ENCODE measurements around the gene FSHR. TPM values are rescaled to one million over a fixed set of nuclear protein-coding genes. Genes with fewer than 3 reads are reported as not detected.

Gene FSHR
- total RNA-seq, 4 donors from 2014 or later: not detected

DNA sequence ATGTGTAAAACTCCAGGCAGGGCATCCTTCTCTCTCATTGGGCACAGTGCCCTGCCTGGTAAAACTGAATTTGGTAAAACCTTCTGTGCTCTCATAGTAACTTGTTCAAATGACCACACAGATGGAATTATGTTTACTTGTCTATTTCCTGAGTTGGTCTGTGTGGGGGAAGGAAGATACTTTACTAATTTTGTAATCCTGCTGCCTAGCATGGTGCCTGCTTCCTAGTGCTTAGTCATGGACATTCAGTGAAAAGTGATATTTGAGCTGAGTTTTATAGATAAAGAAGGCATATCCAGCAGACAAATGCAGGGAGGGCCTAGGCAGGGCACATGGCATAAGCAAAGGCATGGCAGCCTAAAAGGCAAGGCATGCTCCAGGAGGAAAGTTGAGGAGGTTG lies 199.4 kb downstream of the FSHR start:
- intact Hi-C loops (cut with DNase I; ENCODE audit: low total_unique reads): no loop called here
- H3K4me3 ChIP-seq (ENCODE audit: low read depth, poor library complexity, severe bottlenecking): no peak overlapping the region
- no peak for DNase-seq (ENCODE audit: low spot score in 2 of 2)
- TF ChIP-seq, protein P1, sequence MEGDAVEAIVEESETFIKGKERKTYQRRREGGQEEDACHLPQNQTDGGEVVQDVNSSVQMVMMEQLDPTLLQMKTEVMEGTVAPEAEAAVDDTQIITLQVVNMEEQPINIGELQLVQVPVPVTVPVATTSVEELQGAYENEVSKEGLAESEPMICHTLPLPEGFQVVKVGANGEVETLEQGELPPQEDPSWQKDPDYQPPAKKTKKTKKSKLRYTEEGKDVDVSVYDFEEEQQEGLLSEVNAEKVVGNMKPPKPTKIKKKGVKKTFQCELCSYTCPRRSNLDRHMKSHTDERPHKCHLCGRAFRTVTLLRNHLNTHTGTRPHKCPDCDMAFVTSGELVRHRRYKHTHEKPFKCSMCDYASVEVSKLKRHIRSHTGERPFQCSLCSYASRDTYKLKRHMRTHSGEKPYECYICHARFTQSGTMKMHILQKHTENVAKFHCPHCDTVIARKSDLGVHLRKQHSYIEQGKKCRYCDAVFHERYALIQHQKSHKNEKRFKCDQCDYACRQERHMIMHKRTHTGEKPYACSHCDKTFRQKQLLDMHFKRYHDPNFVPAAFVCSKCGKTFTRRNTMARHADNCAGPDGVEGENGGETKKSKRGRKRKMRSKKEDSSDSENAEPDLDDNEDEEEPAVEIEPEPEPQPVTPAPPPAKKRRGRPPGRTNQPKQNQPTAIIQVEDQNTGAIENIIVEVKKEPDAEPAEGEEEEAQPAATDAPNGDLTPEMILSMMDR (IDR thresholded peaks at IDR 0.05): no peak

DNA sequence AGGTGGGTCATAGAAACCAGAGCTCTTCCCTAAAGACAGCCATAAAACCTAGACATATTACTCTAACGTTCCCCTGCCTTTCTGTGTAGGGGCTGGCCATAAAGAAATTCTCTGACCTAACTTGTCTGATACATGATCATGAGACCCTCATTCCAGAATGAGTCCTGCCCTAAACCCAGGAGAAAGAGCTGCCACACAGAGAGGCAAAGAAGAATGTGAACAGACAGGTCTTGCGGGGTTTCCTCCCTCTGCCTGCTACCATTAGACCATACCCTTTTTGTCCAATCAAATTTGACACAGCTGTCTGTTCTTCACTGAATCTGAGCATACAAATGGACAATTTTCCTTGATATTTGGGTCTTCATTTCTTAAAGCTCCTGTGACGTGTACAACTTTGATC lies 200.0 kb downstream of the FSHR start:
- intact Hi-C loops (cut with DNase I; ENCODE audit: low total_unique reads): no loop called here
- TF ChIP-seq, protein P1 (IDR thresholded peaks at IDR 0.05): no peak
- TF ChIP-seq POLR2A (IDR thresholded peaks at IDR 0.05): no peak
- H3K4me3 ChIP-seq (ENCODE audit: low read depth, poor library complexity, severe bottlenecking): no peak overlapping the region
- no peak for DNase-seq (ENCODE audit: low spot score in 2 of 2)
- WGBS, 2 donors: 81 to 88% methylated on average over 3 of the region's 3 CpGs

DNA sequence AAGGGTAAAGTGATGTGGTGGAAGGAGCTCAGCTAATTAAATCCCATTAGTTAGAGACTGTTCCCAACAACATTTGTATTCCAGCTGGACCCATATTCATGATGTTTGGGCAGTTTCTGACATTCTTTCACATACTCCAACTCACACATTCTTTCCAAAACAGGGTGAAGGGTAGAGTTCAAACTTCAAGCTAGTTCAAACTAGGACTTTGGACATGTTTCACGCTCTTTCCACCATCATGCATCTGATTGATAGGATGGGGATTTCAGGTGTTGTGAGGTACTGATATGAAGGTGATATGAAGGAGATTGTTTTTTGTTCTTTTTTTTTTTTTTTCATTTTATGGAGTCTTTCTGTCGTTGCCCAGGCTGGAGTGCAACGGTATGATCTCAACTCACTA lies 201.7 kb downstream of the FSHR start:
- no peak overlapping the region for H3K4me3 ChIP-seq (ENCODE audit: low read depth, poor library complexity, severe bottlenecking)
- intact Hi-C loops (cut with DNase I; ENCODE audit: low total_unique reads): no loop called here
- WGBS, 2 donors: 53 to 80% methylated on average over 3 of the region's 3 CpGs
- no peak for TF ChIP-seq POLR2A (IDR thresholded peaks at IDR 0.05)
- TF ChIP-seq, protein P1 (IDR thresholded peaks at IDR 0.05): no peak
- no peak for DNase-seq (ENCODE audit: low spot score in 2 of 2)

DNA sequence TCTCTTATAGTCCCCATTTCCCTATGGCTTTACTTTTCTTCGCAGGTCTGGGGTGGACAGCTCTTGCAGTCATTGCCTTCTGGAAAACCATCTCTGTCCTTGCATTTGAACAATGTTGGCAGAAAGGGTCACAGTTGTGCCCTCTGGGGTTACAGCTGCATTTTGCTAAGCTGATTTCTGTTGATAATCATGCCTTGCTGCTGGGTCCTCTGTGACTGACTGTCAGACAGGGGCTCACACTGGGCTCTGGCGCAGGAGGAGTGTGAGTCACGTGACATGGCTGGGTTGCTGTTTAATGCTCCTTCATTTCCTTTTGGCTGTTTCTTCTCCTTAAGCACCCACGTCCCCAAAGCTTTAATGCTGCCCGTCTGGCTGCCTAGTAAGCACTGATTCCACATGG lies 202.2 kb downstream of the FSHR start:
- intact Hi-C loops (cut with DNase I; ENCODE audit: low total_unique reads): no loop called here
- no peak overlapping the region for H3K4me3 ChIP-seq (ENCODE audit: low read depth, poor library complexity, severe bottlenecking)
- TF ChIP-seq POLR2A (IDR thresholded peaks at IDR 0.05): no peak
- TF ChIP-seq, protein P1 (IDR thresholded peaks at IDR 0.05): no peak
- DNase-seq (ENCODE audit: low spot score in 2 of 2): no peak
- 67 to 79% methylated on average over 5 of the region's 5 CpGs for WGBS, 2 donors

DNA sequence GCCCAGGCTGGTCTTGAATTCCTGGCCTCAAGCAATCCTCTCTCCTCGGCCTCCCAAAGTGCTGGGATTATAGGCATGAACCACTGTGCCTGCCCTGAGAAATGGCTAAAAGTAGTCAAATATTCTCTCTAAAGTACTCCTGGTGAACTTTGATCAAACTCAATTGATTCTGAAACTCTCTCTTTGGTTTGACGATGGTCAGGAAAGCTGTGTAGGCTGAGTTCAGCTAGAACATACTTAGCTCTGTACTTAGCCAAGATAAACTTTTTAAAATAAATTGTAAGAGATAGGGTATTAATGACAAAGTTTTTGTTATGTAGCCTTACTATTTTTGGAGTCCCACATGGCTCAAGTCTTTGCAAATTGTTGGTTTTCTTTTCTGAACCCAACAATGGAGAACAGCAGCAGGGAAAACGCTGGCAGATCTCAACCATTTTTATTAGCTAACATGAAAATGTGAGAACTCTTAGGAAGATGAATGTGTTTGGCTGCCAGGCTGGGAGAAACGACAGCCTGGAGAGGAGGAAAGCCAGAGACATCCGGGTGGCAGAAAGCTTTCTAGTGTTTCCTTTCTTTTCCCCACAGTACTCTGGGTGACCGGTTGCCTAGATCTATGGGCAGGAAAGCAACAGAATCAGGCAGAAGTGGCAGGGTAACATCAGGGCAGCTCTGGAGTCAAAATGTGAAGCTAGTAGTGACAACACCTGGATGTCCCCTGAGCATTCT lies 205.8 kb downstream of the FSHR start:
- 47 to 62% methylated on average over 6 of the region's 6 CpGs for WGBS, 2 donors
- H3K4me3 ChIP-seq (ENCODE audit: low read depth, poor library complexity, severe bottlenecking): no peak overlapping the region
- intact Hi-C loops (cut with DNase I; ENCODE audit: low total_unique reads): no loop called here
- no peak for DNase-seq (ENCODE audit: low spot score in 2 of 2)
- TF ChIP-seq, protein P1 (IDR thresholded peaks at IDR 0.05): no peak
- no peak for TF ChIP-seq POLR2A (IDR thresholded peaks at IDR 0.05)

Data from lower leg skin (tissue), 4 donors.